WTC11 (cell line): ENCODE results near the gene ABR. TPM values are rescaled to one million over a fixed set of nuclear protein-coding genes. Genes with fewer than 3 reads are reported as not detected.

Source experiments
- ATAC-seq: fragments of 200-7000 bp; cut with Tn5 transposase; 2 replicates; pipeline ENCODE4 v1.10.0; 2021; ENCODE audit warnings: mild to moderate bottlenecking, moderate library complexity
- CTCF ChIA-PET: fragments of 300-600 bp; sonication (Branson Sonifier 250); formaldehyde crosslinking; loops from one replicate; lab custom pipeline; 2021; ENCODE audit warnings: antibody characterized with exemption; lab: Charles Lee
- POLR2A ChIA-PET: fragments of 350-600 bp; sonication (Branson Sonifier 250); formaldehyde crosslinking; loops from one replicate; lab custom pipeline; 2021; ENCODE audit warnings: antibody characterized with exemption; lab: Charles Lee
- DNase-seq: peaks from one replicate; pipeline ENCODE4 v3.0.0; 2021; ENCODE audit warnings: low spot score
- H3K27ac Mint-ChIP-seq: 2 replicates; pipeline ENCODE4 v1.8.0; 2021; ENCODE audit warnings: mixed read lengths
- H3K27me3 Mint-ChIP-seq: 2 replicates; pipeline ENCODE4 v1.8.0; 2021; ENCODE audit warnings: low read depth, mild to moderate bottlenecking, moderate library complexity, mixed read lengths
- H3K36me3 Mint-ChIP-seq: 2 replicates; pipeline ENCODE4 v1.8.0; 2021; ENCODE audit warnings: mixed read lengths
- H3K4me1 Mint-ChIP-seq: 2 replicates; pipeline ENCODE4 v1.8.0; 2022; ENCODE audit warnings: mixed read lengths
- H3K4me3 Mint-ChIP-seq: 2 replicates; pipeline ENCODE4 v1.8.0; 2021; ENCODE audit warnings: mild to moderate bottlenecking, moderate library complexity, mixed read lengths
- H3K9me3 Mint-ChIP-seq: 2 replicates; pipeline ENCODE4 v1.8.0; 2021; ENCODE audit warnings: mixed read lengths
- CDX4 ChIP-seq: fragments of 250-450 bp; sonication (Bioruptor Pico); IDR thresholded peaks from 2 replicates; pipeline ENCODE4 v1.9.0; 2021; ENCODE audit warnings: moderate library complexity, mild to moderate bottlenecking, inconsistent platforms, borderline replicate concordance
- EMX1 ChIP-seq: fragments of 250-450 bp; sonication (Bioruptor Pico); IDR thresholded peaks from 2 replicates; pipeline ENCODE4 v1.8.0; 2021; ENCODE audit warnings: mild to moderate bottlenecking
- FOXJ3 ChIP-seq: sonication (generic); formaldehyde crosslinking; IDR thresholded peaks from 2 replicates; pipeline ENCODE4 v1.9.0; 2021; ENCODE audit warnings: missing genetic modification reagents, mild to moderate bottlenecking, borderline replicate concordance
- FOXP1 ChIP-seq: sonication (generic); formaldehyde crosslinking; IDR thresholded peaks from 2 replicates; pipeline ENCODE4 v1.8.0; 2022; ENCODE audit warnings: missing genetic modification reagents, mild to moderate bottlenecking, moderate library complexity, borderline replicate concordance
- NFE2L1 ChIP-seq: sonication (generic); formaldehyde crosslinking; IDR thresholded peaks from 2 replicates; pipeline ENCODE4 v1.8.1; 2023; ENCODE audit warnings: missing genetic modification reagents
- NFYB ChIP-seq: sonication (generic); formaldehyde crosslinking; conservative IDR thresholded peaks from 2 replicates; pipeline ENCODE4 v1.8.0; 2022; ENCODE audit warnings: low read depth, missing genetic modification reagents
- NR2C2 ChIP-seq: sonication (generic); formaldehyde crosslinking; IDR thresholded peaks from 2 replicates; pipeline ENCODE4 v1.8.0; 2022; ENCODE audit warnings: mild to moderate bottlenecking, missing genetic modification reagents
- OVOL2 ChIP-seq: fragments of 250-450 bp; sonication (Bioruptor Pico); IDR thresholded peaks from 2 replicates; pipeline ENCODE4 v1.9.0; 2021; ENCODE audit warnings: mild to moderate bottlenecking, borderline replicate concordance
- SMAD4 ChIP-seq: sonication (generic); formaldehyde crosslinking; IDR thresholded peaks from 2 replicates; pipeline ENCODE4 v1.8.0; 2022; ENCODE audit warnings: mild to moderate bottlenecking, missing genetic modification reagents
- ZNF219 ChIP-seq: sonication (generic); formaldehyde crosslinking; IDR thresholded peaks from 2 replicates; pipeline ENCODE4 v1.8.0; 2023; ENCODE audit warnings: missing genetic modification reagents, mild to moderate bottlenecking, borderline replicate concordance
- total RNA-seq: library from RNA; stranded (reverse); gene quantifications from 3 replicates; pipeline ENCODE4 v1.2.3, GENCODE V29; 2021
- TF ChIP-seq, protein P1 (sequence below): sonication (generic); formaldehyde crosslinking; IDR thresholded peaks from 2 replicates; pipeline ENCODE4 v1.8.0; 2023; ENCODE audit warnings: missing genetic modification reagents, mild to moderate bottlenecking, borderline replicate concordance
- TF ChIP-seq, protein P2 (sequence below): sonication (generic); formaldehyde crosslinking; IDR thresholded peaks from 2 replicates; pipeline ENCODE4 v1.8.0; 2022; ENCODE audit warnings: mild to moderate bottlenecking, missing genetic modification reagents
- TF ChIP-seq, protein P3 (sequence below): sonication (generic); formaldehyde crosslinking; IDR thresholded peaks from 2 replicates; pipeline ENCODE4 v1.8.1; 2023; ENCODE audit warnings: mild to moderate bottlenecking, missing genetic modification reagents, borderline replicate concordance

ABR gene
- total RNA-seq, 1 experiment from 2014 or later = 38.0 TPM

DNA sequence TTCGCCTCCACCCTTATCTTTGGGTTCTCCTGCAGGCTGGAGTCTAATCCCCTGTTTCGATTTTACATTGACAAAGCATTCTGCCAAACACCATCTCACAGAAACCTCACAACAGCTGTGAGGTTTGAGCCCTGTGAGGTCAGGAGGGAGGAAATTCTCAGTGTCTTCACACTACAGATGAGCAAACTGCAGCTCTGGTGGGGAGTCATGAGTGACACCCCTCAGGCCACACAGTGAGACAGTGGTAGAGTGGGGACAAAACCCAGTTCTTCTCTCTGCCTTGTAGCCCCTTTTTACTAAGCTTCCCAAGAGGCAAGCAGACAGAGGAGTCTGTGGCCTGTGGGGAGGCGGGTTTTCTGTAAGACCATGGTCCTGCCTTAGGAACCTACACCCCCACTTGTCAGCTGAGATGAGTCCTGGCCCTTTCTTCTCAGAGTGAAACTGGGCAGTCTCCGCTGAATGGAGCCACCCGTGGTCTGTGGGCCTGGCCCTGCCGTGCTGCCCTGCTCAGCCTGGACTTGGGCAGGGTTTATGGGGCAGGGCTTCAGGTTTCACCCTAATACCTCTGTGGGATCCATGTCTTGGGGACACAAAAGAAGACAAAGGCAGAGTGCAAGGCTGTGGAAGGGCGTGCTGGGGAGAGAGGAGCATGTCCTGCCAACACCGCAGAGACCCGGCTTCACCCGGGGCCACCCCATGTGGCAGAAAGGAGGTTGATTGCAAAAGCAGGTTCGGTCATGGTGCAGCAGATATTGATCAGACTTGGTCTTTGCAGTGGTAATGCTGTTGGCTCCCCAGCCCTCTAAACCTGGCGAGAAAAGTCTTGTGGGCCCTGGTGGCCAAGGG, 59.0 kb downstream of the ABR start (continued):
- TF ChIP-seq, protein P1, sequence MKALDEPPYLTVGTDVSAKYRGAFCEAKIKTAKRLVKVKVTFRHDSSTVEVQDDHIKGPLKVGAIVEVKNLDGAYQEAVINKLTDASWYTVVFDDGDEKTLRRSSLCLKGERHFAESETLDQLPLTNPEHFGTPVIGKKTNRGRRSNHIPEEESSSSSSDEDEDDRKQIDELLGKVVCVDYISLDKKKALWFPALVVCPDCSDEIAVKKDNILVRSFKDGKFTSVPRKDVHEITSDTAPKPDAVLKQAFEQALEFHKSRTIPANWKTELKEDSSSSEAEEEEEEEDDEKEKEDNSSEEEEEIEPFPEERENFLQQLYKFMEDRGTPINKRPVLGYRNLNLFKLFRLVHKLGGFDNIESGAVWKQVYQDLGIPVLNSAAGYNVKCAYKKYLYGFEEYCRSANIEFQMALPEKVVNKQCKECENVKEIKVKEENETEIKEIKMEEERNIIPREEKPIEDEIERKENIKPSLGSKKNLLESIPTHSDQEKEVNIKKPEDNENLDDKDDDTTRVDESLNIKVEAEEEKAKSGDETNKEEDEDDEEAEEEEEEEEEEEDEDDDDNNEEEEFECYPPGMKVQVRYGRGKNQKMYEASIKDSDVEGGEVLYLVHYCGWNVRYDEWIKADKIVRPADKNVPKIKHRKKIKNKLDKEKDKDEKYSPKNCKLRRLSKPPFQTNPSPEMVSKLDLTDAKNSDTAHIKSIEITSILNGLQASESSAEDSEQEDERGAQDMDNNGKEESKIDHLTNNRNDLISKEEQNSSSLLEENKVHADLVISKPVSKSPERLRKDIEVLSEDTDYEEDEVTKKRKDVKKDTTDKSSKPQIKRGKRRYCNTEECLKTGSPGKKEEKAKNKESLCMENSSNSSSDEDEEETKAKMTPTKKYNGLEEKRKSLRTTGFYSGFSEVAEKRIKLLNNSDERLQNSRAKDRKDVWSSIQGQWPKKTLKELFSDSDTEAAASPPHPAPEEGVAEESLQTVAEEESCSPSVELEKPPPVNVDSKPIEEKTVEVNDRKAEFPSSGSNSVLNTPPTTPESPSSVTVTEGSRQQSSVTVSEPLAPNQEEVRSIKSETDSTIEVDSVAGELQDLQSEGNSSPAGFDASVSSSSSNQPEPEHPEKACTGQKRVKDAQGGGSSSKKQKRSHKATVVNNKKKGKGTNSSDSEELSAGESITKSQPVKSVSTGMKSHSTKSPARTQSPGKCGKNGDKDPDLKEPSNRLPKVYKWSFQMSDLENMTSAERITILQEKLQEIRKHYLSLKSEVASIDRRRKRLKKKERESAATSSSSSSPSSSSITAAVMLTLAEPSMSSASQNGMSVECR (CRISPR knock-in tag) = no peak
- TF ChIP-seq NR2C2 (CRISPR knock-in tag) = no peak
- TF ChIP-seq, protein P2, sequence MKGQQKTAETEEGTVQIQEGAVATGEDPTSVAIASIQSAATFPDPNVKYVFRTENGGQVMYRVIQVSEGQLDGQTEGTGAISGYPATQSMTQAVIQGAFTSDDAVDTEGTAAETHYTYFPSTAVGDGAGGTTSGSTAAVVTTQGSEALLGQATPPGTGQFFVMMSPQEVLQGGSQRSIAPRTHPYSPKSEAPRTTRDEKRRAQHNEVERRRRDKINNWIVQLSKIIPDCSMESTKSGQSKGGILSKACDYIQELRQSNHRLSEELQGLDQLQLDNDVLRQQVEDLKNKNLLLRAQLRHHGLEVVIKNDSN = no peak
- TF ChIP-seq EMX1 (CRISPR knock-in tag) = no peak
- no peak for TF ChIP-seq CDX4
- TF ChIP-seq FOXP1 (CRISPR knock-in tag) = no peak
- TF ChIP-seq FOXJ3 = no peak
- no peak for TF ChIP-seq NFYB (CRISPR knock-in tag)
- no peak for TF ChIP-seq NFE2L1 (CRISPR knock-in tag)
- TF ChIP-seq ZNF219 (CRISPR knock-in tag) = no peak
- TF ChIP-seq, protein P3, sequence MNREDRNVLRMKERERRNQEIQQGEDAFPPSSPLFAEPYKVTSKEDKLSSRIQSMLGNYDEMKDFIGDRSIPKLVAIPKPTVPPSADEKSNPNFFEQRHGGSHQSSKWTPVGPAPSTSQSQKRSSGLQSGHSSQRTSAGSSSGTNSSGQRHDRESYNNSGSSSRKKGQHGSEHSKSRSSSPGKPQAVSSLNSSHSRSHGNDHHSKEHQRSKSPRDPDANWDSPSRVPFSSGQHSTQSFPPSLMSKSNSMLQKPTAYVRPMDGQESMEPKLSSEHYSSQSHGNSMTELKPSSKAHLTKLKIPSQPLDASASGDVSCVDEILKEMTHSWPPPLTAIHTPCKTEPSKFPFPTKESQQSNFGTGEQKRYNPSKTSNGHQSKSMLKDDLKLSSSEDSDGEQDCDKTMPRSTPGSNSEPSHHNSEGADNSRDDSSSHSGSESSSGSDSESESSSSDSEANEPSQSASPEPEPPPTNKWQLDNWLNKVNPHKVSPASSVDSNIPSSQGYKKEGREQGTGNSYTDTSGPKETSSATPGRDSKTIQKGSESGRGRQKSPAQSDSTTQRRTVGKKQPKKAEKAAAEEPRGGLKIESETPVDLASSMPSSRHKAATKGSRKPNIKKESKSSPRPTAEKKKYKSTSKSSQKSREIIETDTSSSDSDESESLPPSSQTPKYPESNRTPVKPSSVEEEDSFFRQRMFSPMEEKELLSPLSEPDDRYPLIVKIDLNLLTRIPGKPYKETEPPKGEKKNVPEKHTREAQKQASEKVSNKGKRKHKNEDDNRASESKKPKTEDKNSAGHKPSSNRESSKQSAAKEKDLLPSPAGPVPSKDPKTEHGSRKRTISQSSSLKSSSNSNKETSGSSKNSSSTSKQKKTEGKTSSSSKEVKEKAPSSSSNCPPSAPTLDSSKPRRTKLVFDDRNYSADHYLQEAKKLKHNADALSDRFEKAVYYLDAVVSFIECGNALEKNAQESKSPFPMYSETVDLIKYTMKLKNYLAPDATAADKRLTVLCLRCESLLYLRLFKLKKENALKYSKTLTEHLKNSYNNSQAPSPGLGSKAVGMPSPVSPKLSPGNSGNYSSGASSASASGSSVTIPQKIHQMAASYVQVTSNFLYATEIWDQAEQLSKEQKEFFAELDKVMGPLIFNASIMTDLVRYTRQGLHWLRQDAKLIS (CRISPR knock-in tag) = no peak

- CTCF ChIA-PET = interaction anchor here (0.6 to 7.3 kb wide), 3 partner anchors 20 to 68 kb away, joined by 4 to 99 read pairs (median 4); no protein-coding TSS in a partner anchor
- no peak for DNase-seq
- no peak overlapping the region for H3K27ac Mint-ChIP-seq
- H3K36me3 Mint-ChIP-seq = peaks cover 3% of the 10 kb centered on the region; the same call in 1 of the 2 replicates
- H3K4me1 Mint-ChIP-seq = peaks cover 17% of the 10 kb centered on the region
- H3K27me3 Mint-ChIP-seq = peaks cover 2% of the 10 kb centered on the region
- no peak overlapping the region for H3K4me3 Mint-ChIP-seq
- ATAC-seq = no peak
- no peak for TF ChIP-seq SMAD4
- TF ChIP-seq OVOL2 (CRISPR knock-in tag) = no peak
- POLR2A ChIA-PET = no interaction called here
- 0 out of 2 replicates have a peak, but pooled peaks cover 3% of the 10 kb centered on the region for H3K9me3 Mint-ChIP-seq
Measured at GRCh38 chr17:1119924-1120323, 59.9 kb downstream of the ABR start.
